Measurements from ENCODE around the gene FAM53B.

The FAM53B gene

GRCh38 chr10:124655191-124656112 lies 88.7 kb downstream of the FAM53B start:
- no peak overlapping the region for H3K27ac ChIP-seq (ENCODE audit: low read depth, low read length)
- H3K9ac ChIP-seq (ENCODE audit: low read length) = no peak overlapping the region
- no peak overlapping the region for H3K4me3 ChIP-seq (ENCODE audit: low read depth, low read length)
- no peaks in the 10 kb centered on the region for H3K9me3 ChIP-seq (ENCODE audit: control insufficient read depth, insufficient read depth, low read depth, low read length)
- no peaks in the 10 kb centered on the region for H3K36me3 ChIP-seq (ENCODE audit: control insufficient read depth, insufficient read depth, low read length)
- no peaks in the 10 kb centered on the region for H3K27me3 ChIP-seq (ENCODE audit: control insufficient read depth, insufficient read depth, low read length)
- peaks cover 33% of the 10 kb centered on the region for H3K4me1 ChIP-seq (ENCODE audit: control insufficient read depth, insufficient read depth, low read length)

GRCh38 chr10:124654686-124655085 lies 89.5 kb downstream of the FAM53B start:
- H3K4me3 ChIP-seq (ENCODE audit: low read depth, low read length) = no peak overlapping the region
- H3K27ac ChIP-seq (ENCODE audit: low read depth, low read length) = no peak overlapping the region
- H3K9me3 ChIP-seq (ENCODE audit: control insufficient read depth, insufficient read depth, low read depth, low read length) = no peaks in the 10 kb centered on the region
- H3K27me3 ChIP-seq (ENCODE audit: control insufficient read depth, insufficient read depth, low read length) = no peaks in the 10 kb centered on the region
- H3K9ac ChIP-seq (ENCODE audit: low read length) = no peak overlapping the region
- no peaks in the 10 kb centered on the region for H3K36me3 ChIP-seq (ENCODE audit: control insufficient read depth, insufficient read depth, low read length)
- peaks cover 39% of the 10 kb centered on the region for H3K4me1 ChIP-seq (ENCODE audit: control insufficient read depth, insufficient read depth, low read length)

- Histone ChIP-seq H3K4me1 (ENCODE audit: control insufficient read depth, insufficient read depth, low read length) (peaks cover 46% of the 10 kb centered on the region), H3K4me3 (ENCODE audit: low read depth, low read length) (no peak overlapping the region), H3K27ac (ENCODE audit: low read depth, low read length) (no peak overlapping the region), H3K9ac (ENCODE audit: low read length) (no peak overlapping the region), H3K27me3 (ENCODE audit: control insufficient read depth, insufficient read depth, low read length) (no peaks in the 10 kb centered on the region), H3K36me3 (ENCODE audit: control insufficient read depth, insufficient read depth, low read length) (no peaks in the 10 kb centered on the region), H3K9me3 (ENCODE audit: control insufficient read depth, insufficient read depth, low read depth, low read length) (no peaks in the 10 kb centered on the region)
Measured at GRCh38 chr10:124653811-124654651, 90.1 kb downstream of the FAM53B start.

- H3K4me3 ChIP-seq (ENCODE audit: low read depth, low read length) = no peak overlapping the region
- H3K27me3 ChIP-seq (ENCODE audit: control insufficient read depth, insufficient read depth, low read length) = no peaks in the 10 kb centered on the region
- no peaks in the 10 kb centered on the region for H3K36me3 ChIP-seq (ENCODE audit: control insufficient read depth, insufficient read depth, low read length)
- H3K4me1 ChIP-seq (ENCODE audit: control insufficient read depth, insufficient read depth, low read length) = peaks cover 46% of the 10 kb centered on the region
- H3K27ac ChIP-seq (ENCODE audit: low read depth, low read length) = no peak overlapping the region
- no peaks in the 10 kb centered on the region for H3K9me3 ChIP-seq (ENCODE audit: control insufficient read depth, insufficient read depth, low read depth, low read length)
- no peak overlapping the region for H3K9ac ChIP-seq (ENCODE audit: low read length)
Measured at GRCh38 chr10:124653311-124653710, 90.9 kb downstream of the FAM53B start.

- Histone ChIP-seq H3K9me3 (ENCODE audit: control insufficient read depth, insufficient read depth, low read depth, low read length) (no peaks in the 10 kb centered on the region), H3K36me3 (ENCODE audit: control insufficient read depth, insufficient read depth, low read length) (no peaks in the 10 kb centered on the region), H3K4me3 (ENCODE audit: low read depth, low read length) (no peak overlapping the region), H3K9ac (ENCODE audit: low read length) (no peak overlapping the region), H3K27ac (ENCODE audit: low read depth, low read length) (no peak overlapping the region), H3K4me1 (ENCODE audit: control insufficient read depth, insufficient read depth, low read length) (peaks cover 51% of the 10 kb centered on the region), H3K27me3 (ENCODE audit: control insufficient read depth, insufficient read depth, low read length) (no peaks in the 10 kb centered on the region)
Measured at GRCh38 chr10:124652701-124653100, 91.5 kb downstream of the FAM53B start.

- H3K36me3 ChIP-seq (ENCODE audit: control insufficient read depth, insufficient read depth, low read length) = no peaks in the 10 kb centered on the region
Measured at GRCh38 chr10:124652200-124652599, 92.0 kb downstream of the FAM53B start.

GRCh38 chr10:124651402-124651891 lies 92.7 kb downstream of the FAM53B start:
- no peaks in the 10 kb centered on the region for H3K27me3 ChIP-seq (ENCODE audit: control insufficient read depth, insufficient read depth, low read length)
- no peak overlapping the region for H3K4me3 ChIP-seq (ENCODE audit: low read depth, low read length)
- no peak overlapping the region for H3K9ac ChIP-seq (ENCODE audit: low read length)
- H3K9me3 ChIP-seq (ENCODE audit: control insufficient read depth, insufficient read depth, low read depth, low read length) = no peaks in the 10 kb centered on the region
- peaks cover 51% of the 10 kb centered on the region for H3K4me1 ChIP-seq (ENCODE audit: control insufficient read depth, insufficient read depth, low read length)
- H3K36me3 ChIP-seq (ENCODE audit: control insufficient read depth, insufficient read depth, low read length) = no peaks in the 10 kb centered on the region
- H3K27ac ChIP-seq (ENCODE audit: low read depth, low read length) = no peak overlapping the region

More at GRCh38 chr10:124652200-124652599, 92.0 kb downstream of the FAM53B start:
- Histone ChIP-seq H3K27me3 (ENCODE audit: control insufficient read depth, insufficient read depth, low read length) (no peaks in the 10 kb centered on the region), H3K4me1 (ENCODE audit: control insufficient read depth, insufficient read depth, low read length) (peaks cover 51% of the 10 kb centered on the region), H3K27ac (ENCODE audit: low read depth, low read length) (no peak overlapping the region), H3K9me3 (ENCODE audit: control insufficient read depth, insufficient read depth, low read depth, low read length) (no peaks in the 10 kb centered on the region), H3K4me3 (ENCODE audit: low read depth, low read length) (no peak overlapping the region), H3K9ac (ENCODE audit: low read length) (no peak overlapping the region)

- Histone ChIP-seq H3K4me1 (ENCODE audit: control insufficient read depth, insufficient read depth, low read length) (peaks cover 51% of the 10 kb centered on the region), H3K4me3 (ENCODE audit: low read depth, low read length) (no peak overlapping the region), H3K27me3 (ENCODE audit: control insufficient read depth, insufficient read depth, low read length) (no peaks in the 10 kb centered on the region), H3K9me3 (ENCODE audit: control insufficient read depth, insufficient read depth, low read depth, low read length) (no peaks in the 10 kb centered on the region), H3K27ac (ENCODE audit: low read depth, low read length) (0 out of 2 replicates have a peak overlapping the region, but pooled peaks have one; percentile 27), H3K9ac (ENCODE audit: low read length) (no peak overlapping the region), H3K36me3 (ENCODE audit: control insufficient read depth, insufficient read depth, low read length) (no peaks in the 10 kb centered on the region)
Measured at GRCh38 chr10:124650820-124651401, 93.3 kb downstream of the FAM53B start.

- H3K9ac ChIP-seq (ENCODE audit: low read length) = no peak overlapping the region
- no peaks in the 10 kb centered on the region for H3K27me3 ChIP-seq (ENCODE audit: control insufficient read depth, insufficient read depth, low read length)
- peaks cover 44% of the 10 kb centered on the region for H3K4me1 ChIP-seq (ENCODE audit: control insufficient read depth, insufficient read depth, low read length)
- H3K4me3 ChIP-seq (ENCODE audit: low read depth, low read length) = no peak overlapping the region
- H3K9me3 ChIP-seq (ENCODE audit: control insufficient read depth, insufficient read depth, low read depth, low read length) = no peaks in the 10 kb centered on the region
- H3K27ac ChIP-seq (ENCODE audit: low read depth, low read length) = 0 out of 2 replicates have a peak overlapping the region, but pooled peaks have one; percentile 27
- no peaks in the 10 kb centered on the region for H3K36me3 ChIP-seq (ENCODE audit: control insufficient read depth, insufficient read depth, low read length)
Measured at GRCh38 chr10:124650263-124650662, 93.9 kb downstream of the FAM53B start.

GRCh38 chr10:124649214-124649613 lies 95.0 kb downstream of the FAM53B start:
- Histone ChIP-seq H3K36me3 (ENCODE audit: control insufficient read depth, insufficient read depth, low read length) (no peaks in the 10 kb centered on the region), H3K4me3 (ENCODE audit: low read depth, low read length) (no peak overlapping the region), H3K4me1 (ENCODE audit: control insufficient read depth, insufficient read depth, low read length) (peaks cover 34% of the 10 kb centered on the region), H3K9me3 (ENCODE audit: control insufficient read depth, insufficient read depth, low read depth, low read length) (no peaks in the 10 kb centered on the region), H3K27me3 (ENCODE audit: control insufficient read depth, insufficient read depth, low read length) (no peaks in the 10 kb centered on the region), H3K27ac (ENCODE audit: low read depth, low read length) (no peak overlapping the region), H3K9ac (ENCODE audit: low read length) (no peak overlapping the region)

Data from HUES6 (cell line).